WTC11 (cell line): Measurements from ENCODE around the gene EYS. TPM values are rescaled to one million over a fixed set of nuclear protein-coding genes. Genes with fewer than 3 reads are reported as not detected.

ENCODE experiments used
- ATAC-seq: fragments of 200-7000 bp; cut with Tn5 transposase; 2 replicates; pipeline ENCODE4 v1.10.0; 2021; ENCODE audit warnings: mild to moderate bottlenecking, moderate library complexity
- CTCF ChIA-PET: fragments of 300-600 bp; sonication (Branson Sonifier 250); formaldehyde crosslinking; loops from one replicate; lab custom pipeline; 2021; ENCODE audit warnings: antibody characterized with exemption; lab: Charles Lee
- POLR2A ChIA-PET: fragments of 350-600 bp; sonication (Branson Sonifier 250); formaldehyde crosslinking; loops from one replicate; lab custom pipeline; 2021; ENCODE audit warnings: antibody characterized with exemption; lab: Charles Lee
- DNase-seq: peaks from one replicate; pipeline ENCODE4 v3.0.0; 2021; ENCODE audit warnings: low spot score
- H3K27ac Mint-ChIP-seq: 2 replicates; pipeline ENCODE4 v1.8.0; 2021; ENCODE audit warnings: mixed read lengths
- H3K27me3 Mint-ChIP-seq: 2 replicates; pipeline ENCODE4 v1.8.0; 2021; ENCODE audit warnings: low read depth, mild to moderate bottlenecking, moderate library complexity, mixed read lengths
- H3K36me3 Mint-ChIP-seq: 2 replicates; pipeline ENCODE4 v1.8.0; 2021; ENCODE audit warnings: mixed read lengths
- H3K4me1 Mint-ChIP-seq: 2 replicates; pipeline ENCODE4 v1.8.0; 2022; ENCODE audit warnings: mixed read lengths
- H3K4me3 Mint-ChIP-seq: 2 replicates; pipeline ENCODE4 v1.8.0; 2021; ENCODE audit warnings: mild to moderate bottlenecking, moderate library complexity, mixed read lengths
- H3K9me3 Mint-ChIP-seq: 2 replicates; pipeline ENCODE4 v1.8.0; 2021; ENCODE audit warnings: mixed read lengths
- EMX1 ChIP-seq: fragments of 250-450 bp; sonication (Bioruptor Pico); IDR thresholded peaks from 2 replicates; pipeline ENCODE4 v1.8.0; 2021; ENCODE audit warnings: mild to moderate bottlenecking
- HMGA2 ChIP-seq: fragments of 250-450 bp; sonication (Bioruptor Pico); IDR thresholded peaks from 2 replicates; pipeline ENCODE4 v1.4.0; 2021; ENCODE audit warnings: mild to moderate bottlenecking, moderate library complexity
- JUN ChIP-seq: sonication (generic); formaldehyde crosslinking; IDR thresholded peaks from 2 replicates; pipeline ENCODE4 v1.8.0; 2023; ENCODE audit warnings: mild to moderate bottlenecking, missing genetic modification reagents
- MXD4 ChIP-seq: fragments of 250-450 bp; sonication (Bioruptor Pico); IDR thresholded peaks from 2 replicates; pipeline ENCODE4 v1.8.0; 2021; ENCODE audit warnings: mild to moderate bottlenecking, moderate library complexity, borderline replicate concordance
- NFATC4 ChIP-seq: fragments of 250-450 bp; sonication (Bioruptor Pico); IDR thresholded peaks from 2 replicates; pipeline ENCODE4 v1.9.0; 2021; ENCODE audit warnings: mild to moderate bottlenecking
- TEAD4 ChIP-seq: sonication (generic); formaldehyde crosslinking; IDR thresholded peaks from 2 replicates; pipeline ENCODE4 v1.8.0; 2022; ENCODE audit warnings: mild to moderate bottlenecking, missing genetic modification reagents
- ZNF138 ChIP-seq: sonication (generic); formaldehyde crosslinking; conservative IDR thresholded peaks from 2 replicates; pipeline ENCODE4 v1.8.1; 2022; ENCODE audit warnings: mild to moderate bottlenecking, moderate library complexity, missing genetic modification reagents
- ZNF219 ChIP-seq: sonication (generic); formaldehyde crosslinking; IDR thresholded peaks from 2 replicates; pipeline ENCODE4 v1.8.0; 2023; ENCODE audit warnings: missing genetic modification reagents, mild to moderate bottlenecking, borderline replicate concordance
- ZNF671 ChIP-seq: fragments of 250-450 bp; sonication (Bioruptor Pico); IDR thresholded peaks from 2 replicates; pipeline ENCODE4 v1.8.0; 2021; ENCODE audit warnings: mild to moderate bottlenecking
- total RNA-seq: library from RNA; stranded (reverse); gene quantifications from 3 replicates; pipeline ENCODE4 v1.2.3, GENCODE V29; 2021
- TF ChIP-seq, protein P1 (sequence below): sonication (generic); formaldehyde crosslinking; IDR thresholded peaks from 2 replicates; pipeline ENCODE4 v1.8.1; 2023; ENCODE audit warnings: mild to moderate bottlenecking, missing genetic modification reagents
- TF ChIP-seq, protein P2 (sequence below): fragments of 250-450 bp; sonication (Bioruptor Pico); IDR thresholded peaks from 2 replicates; pipeline ENCODE4 v2.1.2; 2022; ENCODE audit warnings: mild to moderate bottlenecking, moderate library complexity
- TF ChIP-seq, protein P3 (sequence below): sonication (generic); formaldehyde crosslinking; IDR thresholded peaks from 2 replicates; pipeline ENCODE4 v1.8.0; 2022; ENCODE audit warnings: mild to moderate bottlenecking, missing genetic modification reagents
- TF ChIP-seq, protein P4 (sequence below): sonication (generic); formaldehyde crosslinking; IDR thresholded peaks from 2 replicates; pipeline ENCODE4 v1.8.0; 2023; ENCODE audit warnings: missing genetic modification reagents, mild to moderate bottlenecking, borderline replicate concordance
- TF ChIP-seq, protein P5 (sequence below): sonication (generic); formaldehyde crosslinking; IDR thresholded peaks from 2 replicates; pipeline ENCODE4 v1.8.1; 2023; ENCODE audit warnings: mild to moderate bottlenecking, missing genetic modification reagents, moderate library complexity
- TF ChIP-seq, protein P6 (sequence below): sonication (generic); formaldehyde crosslinking; IDR thresholded peaks from 2 replicates; pipeline ENCODE4 v1.8.1; 2023; ENCODE audit warnings: mild to moderate bottlenecking, moderate library complexity, missing genetic modification reagents
- TF ChIP-seq, protein P7 (sequence below): fragments of 200-600 bp; IDR thresholded peaks from 2 replicates; pipeline ENCODE4 v1.8.0; 2022; ENCODE audit warnings: antibody characterized with exemption
- TF ChIP-seq, protein P8 (sequence below): sonication (generic); formaldehyde crosslinking; IDR thresholded peaks from 2 replicates; pipeline ENCODE4 v1.8.0; 2022; ENCODE audit warnings: mild to moderate bottlenecking, missing genetic modification reagents
- TF ChIP-seq, protein P9 (sequence below): sonication (generic); formaldehyde crosslinking; IDR thresholded peaks from 2 replicates; pipeline ENCODE4 v1.8.0; 2022; ENCODE audit warnings: missing genetic modification reagents

EYS gene
- total RNA-seq, 1 experiment from 2014 or later = not detected

DNA sequence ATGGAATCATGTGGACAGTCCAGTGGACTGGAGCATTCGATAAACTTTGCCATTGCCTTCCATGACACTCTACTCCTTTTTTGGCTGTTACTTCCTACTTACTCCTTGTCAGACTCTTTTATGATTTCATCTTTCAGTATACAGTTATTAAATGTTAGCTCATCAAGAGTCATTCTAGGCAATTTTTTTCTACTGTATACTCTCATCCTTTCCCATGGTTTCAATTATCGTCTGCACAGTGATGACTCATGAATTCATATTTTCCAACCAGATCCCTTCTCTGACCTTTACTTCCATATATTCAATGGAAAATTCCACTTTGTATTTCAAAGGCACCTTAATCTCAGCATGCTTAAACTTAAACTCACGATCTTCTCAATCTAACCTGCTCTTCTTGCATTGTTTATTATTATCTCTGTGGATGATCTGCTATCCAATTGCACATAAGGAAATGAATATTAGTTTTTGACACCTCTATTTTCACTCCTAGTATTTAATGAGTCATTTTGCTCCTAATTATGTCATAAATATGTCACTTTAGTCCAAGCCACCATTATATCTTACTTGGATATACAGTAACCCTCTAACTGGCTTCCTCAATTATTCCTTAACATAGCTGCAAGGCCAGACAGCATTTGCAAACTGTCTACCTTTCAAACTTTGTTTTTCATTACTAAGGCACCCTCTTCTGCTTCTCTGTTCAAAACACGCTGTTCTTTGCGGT is 1643.9 kb downstream of the EYS start:
- no peak overlapping the region for H3K4me3 Mint-ChIP-seq
- H3K4me1 Mint-ChIP-seq = no peaks in the 10 kb centered on the region
- peaks cover 27% of the 10 kb centered on the region for H3K9me3 Mint-ChIP-seq
- peaks cover 7% of the 10 kb centered on the region; the same call in 1 of the 2 replicates for H3K36me3 Mint-ChIP-seq
- TF ChIP-seq ZNF219 (no peak), TEAD4 (CRISPR knock-in tag) (no peak), ZNF671 (CRISPR knock-in tag) (no peak), MXD4 (CRISPR knock-in tag) (no peak), EMX1 (CRISPR knock-in tag) (no peak)
- TF ChIP-seq, protein P1, sequence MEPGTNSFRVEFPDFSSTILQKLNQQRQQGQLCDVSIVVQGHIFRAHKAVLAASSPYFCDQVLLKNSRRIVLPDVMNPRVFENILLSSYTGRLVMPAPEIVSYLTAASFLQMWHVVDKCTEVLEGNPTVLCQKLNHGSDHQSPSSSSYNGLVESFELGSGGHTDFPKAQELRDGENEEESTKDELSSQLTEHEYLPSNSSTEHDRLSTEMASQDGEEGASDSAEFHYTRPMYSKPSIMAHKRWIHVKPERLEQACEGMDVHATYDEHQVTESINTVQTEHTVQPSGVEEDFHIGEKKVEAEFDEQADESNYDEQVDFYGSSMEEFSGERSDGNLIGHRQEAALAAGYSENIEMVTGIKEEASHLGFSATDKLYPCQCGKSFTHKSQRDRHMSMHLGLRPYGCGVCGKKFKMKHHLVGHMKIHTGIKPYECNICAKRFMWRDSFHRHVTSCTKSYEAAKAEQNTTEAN (CRISPR knock-in tag) = no peak
- TF ChIP-seq, protein P2, sequence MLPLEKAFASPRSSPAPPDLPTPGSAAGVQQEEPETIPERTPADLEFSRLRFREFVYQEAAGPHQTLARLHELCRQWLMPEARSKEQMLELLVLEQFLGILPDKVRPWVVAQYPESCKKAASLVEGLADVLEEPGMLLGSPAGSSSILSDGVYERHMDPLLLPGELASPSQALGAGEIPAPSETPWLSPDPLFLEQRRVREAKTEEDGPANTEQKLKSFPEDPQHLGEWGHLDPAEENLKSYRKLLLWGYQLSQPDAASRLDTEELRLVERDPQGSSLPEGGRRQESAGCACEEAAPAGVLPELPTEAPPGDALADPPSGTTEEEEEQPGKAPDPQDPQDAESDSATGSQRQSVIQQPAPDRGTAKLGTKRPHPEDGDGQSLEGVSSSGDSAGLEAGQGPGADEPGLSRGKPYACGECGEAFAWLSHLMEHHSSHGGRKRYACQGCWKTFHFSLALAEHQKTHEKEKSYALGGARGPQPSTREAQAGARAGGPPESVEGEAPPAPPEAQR (CRISPR knock-in tag) = no peak
- TF ChIP-seq, protein P3, sequence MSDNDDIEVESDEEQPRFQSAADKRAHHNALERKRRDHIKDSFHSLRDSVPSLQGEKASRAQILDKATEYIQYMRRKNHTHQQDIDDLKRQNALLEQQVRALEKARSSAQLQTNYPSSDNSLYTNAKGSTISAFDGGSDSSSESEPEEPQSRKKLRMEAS (CRISPR knock-in tag) = no peak
- TF ChIP-seq, protein P4, sequence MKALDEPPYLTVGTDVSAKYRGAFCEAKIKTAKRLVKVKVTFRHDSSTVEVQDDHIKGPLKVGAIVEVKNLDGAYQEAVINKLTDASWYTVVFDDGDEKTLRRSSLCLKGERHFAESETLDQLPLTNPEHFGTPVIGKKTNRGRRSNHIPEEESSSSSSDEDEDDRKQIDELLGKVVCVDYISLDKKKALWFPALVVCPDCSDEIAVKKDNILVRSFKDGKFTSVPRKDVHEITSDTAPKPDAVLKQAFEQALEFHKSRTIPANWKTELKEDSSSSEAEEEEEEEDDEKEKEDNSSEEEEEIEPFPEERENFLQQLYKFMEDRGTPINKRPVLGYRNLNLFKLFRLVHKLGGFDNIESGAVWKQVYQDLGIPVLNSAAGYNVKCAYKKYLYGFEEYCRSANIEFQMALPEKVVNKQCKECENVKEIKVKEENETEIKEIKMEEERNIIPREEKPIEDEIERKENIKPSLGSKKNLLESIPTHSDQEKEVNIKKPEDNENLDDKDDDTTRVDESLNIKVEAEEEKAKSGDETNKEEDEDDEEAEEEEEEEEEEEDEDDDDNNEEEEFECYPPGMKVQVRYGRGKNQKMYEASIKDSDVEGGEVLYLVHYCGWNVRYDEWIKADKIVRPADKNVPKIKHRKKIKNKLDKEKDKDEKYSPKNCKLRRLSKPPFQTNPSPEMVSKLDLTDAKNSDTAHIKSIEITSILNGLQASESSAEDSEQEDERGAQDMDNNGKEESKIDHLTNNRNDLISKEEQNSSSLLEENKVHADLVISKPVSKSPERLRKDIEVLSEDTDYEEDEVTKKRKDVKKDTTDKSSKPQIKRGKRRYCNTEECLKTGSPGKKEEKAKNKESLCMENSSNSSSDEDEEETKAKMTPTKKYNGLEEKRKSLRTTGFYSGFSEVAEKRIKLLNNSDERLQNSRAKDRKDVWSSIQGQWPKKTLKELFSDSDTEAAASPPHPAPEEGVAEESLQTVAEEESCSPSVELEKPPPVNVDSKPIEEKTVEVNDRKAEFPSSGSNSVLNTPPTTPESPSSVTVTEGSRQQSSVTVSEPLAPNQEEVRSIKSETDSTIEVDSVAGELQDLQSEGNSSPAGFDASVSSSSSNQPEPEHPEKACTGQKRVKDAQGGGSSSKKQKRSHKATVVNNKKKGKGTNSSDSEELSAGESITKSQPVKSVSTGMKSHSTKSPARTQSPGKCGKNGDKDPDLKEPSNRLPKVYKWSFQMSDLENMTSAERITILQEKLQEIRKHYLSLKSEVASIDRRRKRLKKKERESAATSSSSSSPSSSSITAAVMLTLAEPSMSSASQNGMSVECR (CRISPR knock-in tag) = no peak
- TF ChIP-seq, protein P5, sequence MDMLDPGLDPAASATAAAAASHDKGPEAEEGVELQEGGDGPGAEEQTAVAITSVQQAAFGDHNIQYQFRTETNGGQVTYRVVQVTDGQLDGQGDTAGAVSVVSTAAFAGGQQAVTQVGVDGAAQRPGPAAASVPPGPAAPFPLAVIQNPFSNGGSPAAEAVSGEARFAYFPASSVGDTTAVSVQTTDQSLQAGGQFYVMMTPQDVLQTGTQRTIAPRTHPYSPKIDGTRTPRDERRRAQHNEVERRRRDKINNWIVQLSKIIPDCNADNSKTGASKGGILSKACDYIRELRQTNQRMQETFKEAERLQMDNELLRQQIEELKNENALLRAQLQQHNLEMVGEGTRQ (CRISPR knock-in tag) = no peak
- TF ChIP-seq, protein P6, sequence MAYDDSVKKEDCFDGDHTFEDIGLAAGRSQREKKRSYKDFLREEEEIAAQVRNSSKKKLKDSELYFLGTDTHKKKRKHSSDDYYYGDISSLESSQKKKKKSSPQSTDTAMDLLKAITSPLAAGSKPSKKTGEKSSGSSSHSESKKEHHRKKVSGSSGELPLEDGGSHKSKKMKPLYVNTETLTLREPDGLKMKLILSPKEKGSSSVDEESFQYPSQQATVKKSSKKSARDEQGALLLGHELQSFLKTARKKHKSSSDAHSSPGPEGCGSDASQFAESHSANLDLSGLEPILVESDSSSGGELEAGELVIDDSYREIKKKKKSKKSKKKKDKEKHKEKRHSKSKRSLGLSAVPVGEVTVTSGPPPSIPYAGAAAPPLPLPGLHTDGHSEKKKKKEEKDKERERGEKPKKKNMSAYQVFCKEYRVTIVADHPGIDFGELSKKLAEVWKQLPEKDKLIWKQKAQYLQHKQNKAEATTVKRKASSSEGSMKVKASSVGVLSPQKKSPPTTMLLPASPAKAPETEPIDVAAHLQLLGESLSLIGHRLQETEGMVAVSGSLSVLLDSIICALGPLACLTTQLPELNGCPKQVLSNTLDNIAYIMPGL = no peak
- TF ChIP-seq, all 79 proteins: peak for 0
- Mint-ChIP-seq H3K27ac (no peak overlapping the region), H3K27me3 (no peaks in the 10 kb centered on the region)
- CTCF ChIA-PET = no interaction called here
- ATAC-seq = no peak
- POLR2A ChIA-PET = interaction anchor here (0.5 kb wide), 1 partner anchor 1507 kb away, joined by 3 read pairs; no protein-coding TSS in a partner anchor
- no peak for DNase-seq

DNA sequence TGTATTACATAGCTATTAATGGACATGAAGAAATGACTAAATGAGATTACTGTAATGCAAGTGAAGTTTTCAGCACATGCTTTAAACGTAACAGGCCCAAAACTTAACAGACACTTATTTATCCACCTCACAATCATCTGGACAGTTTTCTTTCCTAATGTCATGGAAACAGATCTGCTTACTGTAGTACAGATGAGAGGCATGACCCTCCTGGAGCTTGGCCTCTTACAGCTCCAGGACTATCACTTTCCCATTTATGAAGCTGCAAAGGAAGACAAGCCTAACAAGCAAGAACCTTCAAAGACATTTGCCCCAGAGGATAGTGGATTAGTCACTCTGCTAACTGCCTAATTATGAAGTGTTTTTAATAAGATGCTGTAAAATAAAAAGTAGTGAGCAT is 1652.2 kb downstream of the EYS start:
- Mint-ChIP-seq H3K27ac (no peak overlapping the region), H3K36me3 (peaks cover 3% of the 10 kb centered on the region; the same call in 1 of the 2 replicates), H3K9me3 (peaks cover 29% of the 10 kb centered on the region), H3K4me1 (no peaks in the 10 kb centered on the region), H3K27me3 (no peaks in the 10 kb centered on the region), H3K4me3 (no peak overlapping the region)
- CTCF ChIA-PET = no interaction called here
- ATAC-seq (no peak), DNase-seq (no peak)
- POLR2A ChIA-PET = no interaction called here
- no peak for TF ChIP-seq JUN (CRISPR knock-in tag)
- TF ChIP-seq, protein P7, sequence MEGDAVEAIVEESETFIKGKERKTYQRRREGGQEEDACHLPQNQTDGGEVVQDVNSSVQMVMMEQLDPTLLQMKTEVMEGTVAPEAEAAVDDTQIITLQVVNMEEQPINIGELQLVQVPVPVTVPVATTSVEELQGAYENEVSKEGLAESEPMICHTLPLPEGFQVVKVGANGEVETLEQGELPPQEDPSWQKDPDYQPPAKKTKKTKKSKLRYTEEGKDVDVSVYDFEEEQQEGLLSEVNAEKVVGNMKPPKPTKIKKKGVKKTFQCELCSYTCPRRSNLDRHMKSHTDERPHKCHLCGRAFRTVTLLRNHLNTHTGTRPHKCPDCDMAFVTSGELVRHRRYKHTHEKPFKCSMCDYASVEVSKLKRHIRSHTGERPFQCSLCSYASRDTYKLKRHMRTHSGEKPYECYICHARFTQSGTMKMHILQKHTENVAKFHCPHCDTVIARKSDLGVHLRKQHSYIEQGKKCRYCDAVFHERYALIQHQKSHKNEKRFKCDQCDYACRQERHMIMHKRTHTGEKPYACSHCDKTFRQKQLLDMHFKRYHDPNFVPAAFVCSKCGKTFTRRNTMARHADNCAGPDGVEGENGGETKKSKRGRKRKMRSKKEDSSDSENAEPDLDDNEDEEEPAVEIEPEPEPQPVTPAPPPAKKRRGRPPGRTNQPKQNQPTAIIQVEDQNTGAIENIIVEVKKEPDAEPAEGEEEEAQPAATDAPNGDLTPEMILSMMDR = no peak
- TF ChIP-seq HMGA2 (CRISPR knock-in tag) = no peak
- TF ChIP-seq, protein P8, sequence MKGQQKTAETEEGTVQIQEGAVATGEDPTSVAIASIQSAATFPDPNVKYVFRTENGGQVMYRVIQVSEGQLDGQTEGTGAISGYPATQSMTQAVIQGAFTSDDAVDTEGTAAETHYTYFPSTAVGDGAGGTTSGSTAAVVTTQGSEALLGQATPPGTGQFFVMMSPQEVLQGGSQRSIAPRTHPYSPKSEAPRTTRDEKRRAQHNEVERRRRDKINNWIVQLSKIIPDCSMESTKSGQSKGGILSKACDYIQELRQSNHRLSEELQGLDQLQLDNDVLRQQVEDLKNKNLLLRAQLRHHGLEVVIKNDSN = no peak
- TF ChIP-seq ZNF138 (CRISPR knock-in tag) = no peak
- TF ChIP-seq, protein P9, sequence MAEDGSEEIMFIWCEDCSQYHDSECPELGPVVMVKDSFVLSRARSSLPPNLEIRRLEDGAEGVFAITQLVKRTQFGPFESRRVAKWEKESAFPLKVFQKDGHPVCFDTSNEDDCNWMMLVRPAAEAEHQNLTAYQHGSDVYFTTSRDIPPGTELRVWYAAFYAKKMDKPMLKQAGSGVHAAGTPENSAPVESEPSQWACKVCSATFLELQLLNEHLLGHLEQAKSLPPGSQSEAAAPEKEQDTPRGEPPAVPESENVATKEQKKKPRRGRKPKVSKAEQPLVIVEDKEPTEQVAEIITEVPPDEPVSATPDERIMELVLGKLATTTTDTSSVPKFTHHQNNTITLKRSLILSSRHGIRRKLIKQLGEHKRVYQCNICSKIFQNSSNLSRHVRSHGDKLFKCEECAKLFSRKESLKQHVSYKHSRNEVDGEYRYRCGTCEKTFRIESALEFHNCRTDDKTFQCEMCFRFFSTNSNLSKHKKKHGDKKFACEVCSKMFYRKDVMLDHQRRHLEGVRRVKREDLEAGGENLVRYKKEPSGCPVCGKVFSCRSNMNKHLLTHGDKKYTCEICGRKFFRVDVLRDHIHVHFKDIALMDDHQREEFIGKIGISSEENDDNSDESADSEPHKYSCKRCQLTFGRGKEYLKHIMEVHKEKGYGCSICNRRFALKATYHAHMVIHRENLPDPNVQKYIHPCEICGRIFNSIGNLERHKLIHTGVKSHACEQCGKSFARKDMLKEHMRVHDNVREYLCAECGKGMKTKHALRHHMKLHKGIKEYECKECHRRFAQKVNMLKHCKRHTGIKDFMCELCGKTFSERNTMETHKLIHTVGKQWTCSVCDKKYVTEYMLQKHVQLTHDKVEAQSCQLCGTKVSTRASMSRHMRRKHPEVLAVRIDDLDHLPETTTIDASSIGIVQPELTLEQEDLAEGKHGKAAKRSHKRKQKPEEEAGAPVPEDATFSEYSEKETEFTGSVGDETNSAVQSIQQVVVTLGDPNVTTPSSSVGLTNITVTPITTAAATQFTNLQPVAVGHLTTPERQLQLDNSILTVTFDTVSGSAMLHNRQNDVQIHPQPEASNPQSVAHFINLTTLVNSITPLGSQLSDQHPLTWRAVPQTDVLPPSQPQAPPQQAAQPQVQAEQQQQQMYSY = no peak
- no peak for TF ChIP-seq NFATC4 (CRISPR knock-in tag)
